NCI-H526 (cell line): ENCODE measurements around the gene CSHL1.

Experiments used
- DNase-seq, 2 experiments: peaks; one replicate each; lab custom pipeline; 2025; lab: John Stamatoyannopoulos, UW

Gene CSHL1

DNA sequence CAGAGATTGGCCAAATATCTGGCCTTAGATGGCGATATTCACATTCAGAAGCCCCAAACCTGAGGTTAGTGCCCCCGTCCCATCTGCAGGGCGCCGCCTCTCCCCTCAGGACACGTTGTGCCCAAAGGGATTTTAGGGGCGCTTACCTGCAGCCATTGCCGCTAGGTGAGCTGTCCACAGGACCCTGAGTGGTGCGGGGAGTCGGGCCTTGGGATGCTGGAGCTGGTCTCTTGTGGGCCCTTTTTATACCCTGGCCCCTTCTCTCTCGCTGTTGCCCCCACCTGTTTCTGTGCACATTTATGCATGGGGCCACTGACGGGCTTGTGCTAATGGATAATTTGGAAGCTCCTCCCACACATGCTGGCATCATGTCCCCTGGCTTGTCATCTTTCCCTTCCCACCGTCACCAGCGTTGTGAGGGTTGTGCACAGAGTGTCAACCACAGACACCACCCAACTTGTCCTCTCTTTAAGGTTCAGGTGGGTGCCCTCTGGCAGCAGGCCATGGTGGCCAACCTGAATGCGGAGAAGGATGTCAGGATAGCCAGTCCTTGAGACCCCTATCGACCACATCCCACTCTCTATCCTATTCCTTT, at the start of gene CSHL1:
Gene CSHL1, minus strand, starts transcription at position 218 of the 595 bp plus-strand sequence. Its CDS starts 62 bp downstream, at position 156.
- no peak for DNase-seq

DNA sequence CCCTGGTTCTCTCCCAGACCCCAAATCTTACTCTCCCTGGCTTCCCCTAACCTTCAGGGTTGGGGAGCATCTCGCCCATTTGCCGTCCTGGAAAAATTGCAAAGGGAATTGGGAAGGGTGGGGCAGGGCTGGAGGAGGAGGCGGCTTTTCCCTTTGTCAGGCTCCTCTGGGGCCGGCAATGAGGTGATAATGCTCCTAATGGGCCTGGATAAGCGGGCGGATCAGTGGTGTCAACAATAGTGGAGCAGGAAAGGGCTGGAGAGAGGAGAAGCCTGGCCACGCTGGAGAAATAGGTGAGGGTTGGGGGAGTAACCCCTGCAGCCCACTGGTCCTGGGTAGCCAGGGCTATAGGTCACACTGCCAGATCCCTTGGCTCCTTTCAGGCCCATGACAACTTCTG, 49.4 kb upstream of the CSHL1 start:
- no peak for DNase-seq

DNA sequence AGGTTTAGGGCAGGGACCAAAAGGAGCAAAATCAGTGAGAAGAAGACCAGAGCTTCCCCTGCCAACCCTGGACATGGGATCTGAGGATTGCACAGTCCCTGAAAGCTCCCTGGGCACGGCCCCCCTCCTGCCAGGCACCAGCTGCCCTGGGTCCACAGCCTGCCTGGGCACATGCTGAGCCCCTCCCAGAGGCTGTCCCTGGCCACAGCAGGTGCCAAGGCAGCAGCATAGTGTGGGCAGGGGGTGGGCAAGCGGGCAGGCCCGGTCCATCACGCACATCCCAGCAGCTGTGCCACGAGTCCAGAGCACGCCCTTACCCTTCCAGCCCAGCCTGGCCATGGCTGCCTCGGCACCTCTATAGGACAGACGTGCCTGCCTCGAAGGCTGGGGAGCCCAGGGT, 48.9 kb upstream of the CSHL1 start:
- no peak for DNase-seq

DNA sequence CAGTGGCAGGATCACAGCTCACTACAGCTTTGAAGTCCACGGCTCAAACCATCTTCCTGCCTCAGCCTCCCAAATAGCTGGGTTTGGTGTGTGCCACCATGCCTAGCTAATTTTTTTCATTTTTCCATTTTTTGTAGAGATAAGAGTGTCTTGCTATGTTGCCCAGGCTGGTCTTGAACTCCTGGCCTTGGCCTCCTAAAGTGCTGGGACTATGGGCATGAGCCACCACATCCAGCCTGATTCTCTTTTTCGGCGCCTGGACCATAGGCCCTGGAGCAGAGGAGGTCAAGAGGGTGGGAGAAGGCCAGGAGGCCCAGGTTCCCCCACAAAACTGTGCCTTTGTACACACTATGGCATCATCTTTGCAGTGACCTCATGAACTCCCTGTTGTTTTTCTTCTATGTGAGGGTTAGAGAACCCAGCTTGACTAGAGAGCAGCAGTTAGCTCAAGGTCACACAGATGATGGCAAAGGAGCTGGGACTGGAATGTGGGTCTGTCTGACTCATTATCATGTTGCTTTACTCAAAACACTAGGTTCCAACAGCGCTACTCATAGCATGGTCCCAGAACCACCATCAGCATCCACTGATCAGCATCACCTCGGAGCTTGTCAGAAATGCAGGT, 45.4 kb upstream of the CSHL1 start:
- no peak for DNase-seq

DNA sequence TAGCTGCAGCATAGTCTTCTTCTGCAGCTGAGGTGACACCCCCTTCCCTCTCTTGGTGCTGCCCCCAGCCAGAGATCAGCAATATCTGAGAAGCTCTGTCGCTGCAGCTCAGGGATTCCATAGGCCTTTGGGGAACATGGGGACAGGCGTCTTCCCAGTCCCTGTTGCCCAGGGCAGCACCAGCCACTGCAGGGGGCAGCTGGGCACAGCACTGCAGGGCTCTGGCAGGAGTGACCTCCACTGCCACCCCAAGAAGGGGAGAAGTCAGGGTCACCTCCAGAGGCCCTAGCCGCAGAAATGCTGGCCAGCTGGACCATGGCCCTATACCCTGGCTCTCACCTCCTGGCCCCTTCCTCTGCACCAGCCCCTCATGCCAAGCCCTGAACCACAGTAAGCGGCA, 44.7 kb upstream of the CSHL1 start:
- DNase-seq: no peak

DNA sequence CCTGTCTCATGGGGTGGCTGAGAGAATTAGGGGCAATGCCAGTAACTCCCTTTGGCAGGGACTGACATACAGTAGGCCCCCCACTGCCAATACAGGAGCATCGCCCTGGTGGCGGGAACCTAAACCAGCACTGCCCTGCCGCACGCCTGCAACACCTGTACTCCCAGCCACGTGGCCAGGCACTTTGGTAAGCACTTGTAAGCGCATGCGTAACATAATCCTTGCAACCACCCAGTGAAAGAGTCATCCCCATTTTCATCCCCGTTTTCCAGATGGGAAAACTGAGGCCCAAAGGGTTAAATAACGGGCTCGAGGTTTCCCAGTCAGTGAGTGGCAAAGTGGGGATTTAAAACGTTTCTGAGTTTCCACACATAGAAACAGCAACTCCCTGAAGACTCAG, 44.2 kb upstream of the CSHL1 start:
- DNase-seq: no peak

DNA sequence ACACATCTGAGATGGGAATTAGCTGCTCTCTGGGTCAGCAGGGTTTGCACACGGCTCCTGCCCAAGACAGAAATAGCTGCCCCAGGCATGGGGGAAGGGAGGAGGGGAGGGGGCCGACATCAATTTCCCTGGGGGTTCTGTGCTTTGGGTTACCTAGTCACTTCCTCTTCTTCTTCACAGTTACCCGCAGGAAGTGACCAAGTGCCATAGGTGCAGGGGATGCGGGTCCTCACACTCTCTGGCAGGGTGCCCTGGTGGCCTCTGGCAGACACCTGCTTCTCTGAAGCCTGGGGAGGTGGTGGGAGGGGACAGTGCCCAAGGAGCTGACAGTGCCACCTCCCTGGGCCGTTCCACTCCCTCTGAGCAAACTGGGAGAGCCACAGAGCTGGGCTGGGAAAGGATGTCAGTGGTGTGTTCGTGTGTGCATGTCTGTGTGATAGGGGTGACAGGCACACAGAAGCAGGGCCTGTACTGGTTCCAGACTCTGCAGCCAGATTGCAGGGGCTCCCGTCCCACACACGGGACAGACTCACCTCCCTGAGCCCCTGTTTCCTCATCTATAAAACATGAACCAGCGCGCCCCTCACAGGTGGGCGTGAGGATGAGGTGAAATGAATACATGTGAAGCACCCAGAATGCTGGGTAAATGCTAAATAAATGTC, 43.5 kb upstream of the CSHL1 start:
- DNase-seq: peak in 1 of 2 experiments; percentile 16

DNA sequence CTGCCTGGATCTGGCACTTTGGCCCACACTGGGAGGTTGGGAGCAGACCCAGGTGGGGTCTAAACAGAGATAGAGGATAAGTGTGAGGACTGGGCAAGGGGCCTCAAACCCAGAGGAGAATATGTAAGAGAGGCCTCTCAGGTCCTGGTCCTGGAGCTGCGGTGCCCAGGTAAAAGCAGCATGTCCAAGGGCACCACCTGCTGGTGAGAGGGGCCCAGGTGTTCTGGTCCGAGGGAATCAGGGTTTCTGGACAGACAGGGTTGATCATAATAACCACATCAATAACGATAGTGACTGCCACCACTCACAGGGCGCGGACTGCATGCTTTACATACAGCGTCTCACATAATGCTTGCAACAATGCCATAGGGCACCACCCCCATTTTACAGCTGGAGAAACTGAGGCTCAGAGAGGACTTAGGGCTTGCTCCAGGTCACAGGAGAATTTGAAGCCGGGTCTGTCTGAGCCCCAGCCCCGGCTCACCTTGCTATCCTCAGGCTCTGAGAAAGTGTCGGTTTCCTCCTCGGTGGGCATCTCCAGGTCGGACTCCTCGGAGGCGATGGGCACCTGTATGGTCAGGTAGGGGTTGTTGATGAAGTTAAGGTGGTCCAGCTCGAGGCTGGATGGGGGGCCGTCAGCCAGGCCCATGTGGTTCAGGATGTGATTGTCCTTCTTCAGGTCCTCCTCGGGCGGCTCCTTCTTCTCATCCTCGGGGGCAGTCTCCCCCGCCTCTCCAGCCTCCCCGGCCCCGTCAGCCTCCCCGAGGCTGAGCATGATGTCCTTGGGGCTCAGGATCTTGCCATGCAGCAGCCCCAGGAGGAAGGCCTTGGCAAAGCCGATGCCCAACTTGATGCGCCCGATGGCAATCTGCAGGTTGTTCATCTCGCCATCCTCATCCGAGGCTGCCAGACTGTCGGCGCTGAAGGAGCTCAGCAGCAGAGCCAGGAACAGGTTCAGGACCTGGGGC, 40.2 kb upstream of the CSHL1 start:
- peak; percentile 39 to 88 for DNase-seq

DNA sequence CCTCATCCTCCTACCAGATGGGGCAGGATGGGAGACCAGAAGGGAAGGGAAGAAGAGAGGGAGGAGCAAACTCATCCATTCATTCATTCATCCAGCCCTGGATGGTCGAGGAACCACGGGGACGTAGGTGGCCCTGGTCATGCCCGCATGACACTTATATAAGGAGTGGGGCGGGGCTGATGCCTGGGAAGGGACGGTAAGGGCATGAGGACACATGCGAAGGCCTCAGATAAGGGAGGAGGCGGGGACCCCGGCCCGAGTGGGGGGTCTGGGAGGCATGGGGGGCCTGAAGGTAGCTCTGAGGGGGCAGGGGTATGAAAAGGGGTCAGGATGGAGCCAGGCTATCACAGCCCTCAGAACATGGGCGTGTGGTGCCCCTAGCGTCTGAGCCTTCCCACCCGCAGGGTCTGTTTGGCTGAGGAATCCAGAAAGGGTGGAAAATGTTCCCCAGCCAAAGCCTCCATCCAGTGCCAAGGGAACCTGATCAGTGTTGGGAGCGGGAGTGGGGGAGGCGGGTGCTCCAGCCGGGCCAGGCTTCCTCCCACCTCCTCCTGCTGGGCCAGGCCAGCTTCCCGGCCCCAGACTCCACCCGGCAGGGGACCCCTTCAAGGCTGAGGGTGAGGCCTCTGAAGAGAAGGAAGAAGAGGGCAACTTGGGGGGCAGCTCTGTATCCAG, 38.7 kb upstream of the CSHL1 start:
- no peak for DNase-seq

DNA sequence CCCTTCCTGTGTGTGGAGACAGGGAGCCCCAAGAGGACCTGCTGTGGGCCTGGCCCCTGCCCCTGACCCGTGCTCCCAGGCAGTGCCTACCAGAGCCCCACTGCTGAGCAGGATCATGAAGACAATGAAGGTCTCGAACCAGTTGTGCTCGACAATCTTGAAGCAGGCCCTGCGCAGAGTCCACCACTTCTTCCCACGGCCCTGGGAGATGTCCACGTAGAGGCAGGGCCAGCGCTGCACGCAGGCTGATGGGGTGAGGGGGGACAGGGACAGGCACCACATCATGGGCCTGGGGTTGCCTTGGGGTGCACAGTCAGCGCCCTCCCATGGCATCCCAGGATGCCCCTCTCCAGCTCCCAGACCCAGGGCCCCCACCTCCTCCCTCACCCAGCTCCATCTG, 37.5 kb upstream of the CSHL1 start:
- DNase-seq: no peak

DNA sequence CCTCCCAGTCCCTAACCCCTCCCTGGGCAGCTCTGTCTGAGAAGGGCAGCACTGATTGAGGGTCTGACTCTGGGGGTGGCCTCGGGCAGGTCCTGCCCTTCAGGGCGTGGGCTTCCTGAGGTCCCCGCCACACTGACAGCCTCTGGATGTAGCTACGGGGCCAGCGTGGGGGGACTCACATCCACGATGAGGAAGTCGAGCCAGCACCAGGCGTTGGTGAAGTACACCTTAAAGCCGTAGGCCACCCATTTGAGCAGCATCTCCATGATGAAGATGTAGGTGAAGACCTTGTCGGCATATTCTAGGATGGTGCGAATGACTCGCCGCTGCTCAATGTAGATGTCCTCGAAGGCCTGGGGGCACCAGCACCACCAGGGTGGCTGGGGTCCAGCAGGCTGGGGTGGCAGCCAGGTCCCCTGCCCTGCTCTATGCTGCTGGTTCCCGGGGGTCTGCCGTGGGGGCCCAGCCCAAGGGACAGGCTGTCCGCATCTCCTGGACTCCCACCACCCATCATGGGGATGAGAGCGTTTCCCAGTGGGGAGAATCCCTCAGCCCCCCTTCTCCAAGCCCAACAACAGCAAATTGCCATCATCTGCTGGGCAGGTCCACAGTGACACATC, 36.8 kb upstream of the CSHL1 start:
- DNase-seq: no peak

DNA sequence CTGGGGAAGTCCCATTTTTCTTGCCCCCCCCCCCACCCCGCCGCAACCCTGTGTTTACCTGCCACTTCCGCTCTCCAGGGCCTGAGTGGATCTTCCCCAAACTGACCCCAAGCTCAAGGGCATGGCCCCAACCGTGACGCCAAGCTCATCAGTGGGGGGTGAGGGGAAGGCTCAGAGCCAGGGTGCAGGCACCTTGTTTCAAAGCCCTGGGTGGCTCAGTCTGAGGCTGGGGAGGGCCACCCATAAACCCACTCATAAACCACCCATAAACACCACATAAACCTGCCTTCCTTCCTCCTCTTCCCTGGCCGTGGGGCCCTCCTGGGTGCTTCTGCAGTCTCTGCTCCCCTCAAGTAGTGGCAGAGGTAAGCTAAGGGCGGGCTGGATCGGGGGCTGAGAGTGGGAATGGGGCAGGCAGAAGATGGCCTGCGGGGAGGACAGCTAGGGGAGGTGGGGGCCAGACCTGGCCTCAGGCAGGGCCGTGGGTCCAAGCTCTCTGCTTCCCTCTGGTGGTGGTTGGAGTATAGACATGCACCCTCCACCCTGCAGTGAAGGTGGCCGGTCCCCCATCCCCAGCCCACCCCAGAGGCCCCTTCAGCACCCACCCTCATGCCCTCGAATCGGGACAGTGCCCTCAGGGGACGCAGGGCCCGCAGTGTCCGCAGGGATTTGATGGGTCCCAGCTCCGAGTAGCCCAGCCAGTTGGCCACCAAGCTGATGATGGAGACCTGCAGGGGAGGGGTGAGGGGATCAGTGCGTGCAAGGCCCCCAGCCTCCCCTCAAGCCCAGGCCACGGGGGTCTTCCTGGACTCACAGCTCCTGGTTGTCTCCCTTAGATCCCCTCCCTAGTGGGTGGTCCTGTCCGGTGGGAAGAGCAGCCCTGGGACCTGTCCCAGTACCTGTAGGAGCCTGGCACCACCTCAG, 35.6 kb upstream of the CSHL1 start:
- peak in 1 of 2 experiments; percentile 61 for DNase-seq

DNA sequence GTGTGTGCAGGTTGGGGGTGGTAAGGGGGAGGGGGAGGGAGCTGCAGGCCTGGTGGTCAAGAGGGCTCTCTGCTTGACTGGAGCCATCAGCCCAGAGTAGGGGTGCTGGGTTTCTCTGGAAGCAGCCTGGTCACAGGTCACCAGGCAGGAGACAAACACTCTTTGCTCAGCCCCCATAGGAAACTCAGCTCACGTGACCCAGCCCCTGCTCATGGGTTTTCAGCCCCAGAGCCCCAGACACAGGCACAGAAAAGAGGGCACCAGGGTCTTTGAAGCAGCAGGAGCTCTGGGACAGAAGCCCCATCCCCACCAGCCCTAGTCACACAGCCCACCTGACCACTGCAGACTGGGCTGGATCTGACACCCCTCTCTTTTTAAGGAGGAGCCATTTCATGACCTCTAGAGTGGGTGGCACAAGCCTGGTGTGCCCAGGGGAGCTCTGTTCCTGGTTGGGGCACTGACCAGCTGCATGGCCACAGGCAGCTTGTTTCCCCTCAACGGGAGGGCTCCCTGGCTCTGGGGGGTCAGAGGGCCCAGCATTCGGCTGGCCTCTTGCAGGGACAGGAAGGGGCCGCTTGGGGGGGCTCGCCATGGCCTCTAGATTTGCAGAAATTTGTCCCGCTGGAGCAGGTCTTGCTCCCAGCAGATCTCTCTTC, 34.9 kb upstream of the CSHL1 start:
- no peak for DNase-seq

DNA sequence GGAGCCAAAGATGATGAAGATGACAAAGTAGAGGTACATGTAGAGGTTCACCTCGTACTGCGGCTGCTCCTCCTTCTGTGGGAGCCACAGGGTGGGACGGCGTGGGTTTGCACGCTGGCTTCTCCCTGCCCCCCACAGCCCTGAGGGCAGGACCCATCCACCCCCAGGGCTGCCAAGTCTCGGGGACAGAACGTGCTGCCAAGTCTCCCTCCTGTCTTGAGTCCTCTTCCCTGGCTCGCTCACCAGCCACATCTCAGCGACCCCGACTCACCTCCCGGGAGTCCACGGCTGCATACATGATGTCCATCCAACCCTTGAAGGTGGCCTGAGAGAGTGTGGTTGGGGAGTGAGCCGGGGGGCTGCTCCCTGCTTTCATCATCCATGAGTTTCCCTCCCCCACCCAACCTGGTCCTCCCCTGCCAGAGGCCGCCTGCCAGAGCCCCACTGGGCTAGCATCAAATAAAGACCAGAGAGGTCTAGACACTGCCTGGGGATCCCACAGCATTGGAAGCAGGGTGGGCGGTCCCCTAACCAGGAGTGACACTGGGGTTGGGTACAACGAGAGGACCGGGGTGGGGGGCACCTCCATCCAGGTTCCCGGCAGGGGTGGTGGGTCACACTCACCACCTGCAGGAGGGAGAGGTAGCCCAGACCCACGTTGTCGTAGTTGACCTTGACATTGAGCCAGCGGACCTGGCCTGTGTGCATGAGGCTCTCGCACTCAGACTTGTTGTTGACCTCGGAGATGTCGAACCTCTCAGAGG, 33.9 kb upstream of the CSHL1 start:
- no peak for DNase-seq

DNA sequence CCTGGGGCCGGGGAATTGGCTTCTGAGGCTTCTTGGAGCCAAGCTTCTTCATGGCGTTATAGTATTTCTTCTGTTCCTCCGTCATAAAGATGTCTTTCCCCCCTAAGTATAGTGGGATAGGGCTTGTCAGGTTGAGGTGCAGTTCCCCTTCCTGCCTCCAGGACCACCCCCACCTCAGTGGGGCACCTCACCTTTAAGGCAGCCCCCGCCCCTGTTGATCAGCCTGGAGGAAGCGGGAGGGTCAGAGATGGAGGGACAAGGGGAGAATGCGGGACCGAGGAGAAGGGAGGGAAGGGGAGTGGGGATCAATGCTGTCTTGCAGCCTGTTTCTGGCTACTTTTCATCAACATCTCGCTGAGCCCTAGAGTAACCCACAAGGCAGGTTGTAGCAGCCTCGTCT, 32.7 kb upstream of the CSHL1 start:
- no peak for DNase-seq

DNA sequence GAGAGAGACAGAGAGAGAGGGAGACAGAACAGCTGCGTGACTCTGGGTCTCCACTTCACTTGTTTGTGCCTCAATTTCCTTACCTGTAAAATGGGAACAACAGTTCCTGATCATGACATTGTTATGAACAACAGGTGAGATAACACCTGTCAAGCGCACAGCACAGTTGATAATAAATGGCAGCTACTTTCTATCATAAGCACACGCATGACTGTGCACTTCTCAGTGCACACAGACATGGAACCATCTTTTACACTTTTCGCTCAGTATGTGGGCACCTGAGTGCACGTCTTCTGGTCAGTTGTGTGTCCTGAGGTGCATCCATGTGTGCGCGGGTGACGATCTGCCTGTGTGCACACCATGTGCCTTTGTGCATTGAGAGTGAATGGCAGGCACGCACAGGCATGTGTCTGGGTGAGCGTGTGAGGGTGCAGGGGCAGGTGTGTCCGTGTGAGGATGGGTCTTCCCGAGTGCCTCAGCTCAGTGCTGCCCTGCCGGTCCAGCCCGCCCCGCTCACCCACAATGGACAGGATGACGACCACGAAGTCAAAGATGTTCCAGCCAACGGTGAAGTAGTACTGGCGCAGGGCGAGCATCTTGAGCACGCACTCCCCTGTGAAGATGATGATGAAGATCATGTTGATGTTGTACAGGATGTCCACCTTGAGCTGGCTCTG, 31.4 kb upstream of the CSHL1 start:
- DNase-seq: no peak

DNA sequence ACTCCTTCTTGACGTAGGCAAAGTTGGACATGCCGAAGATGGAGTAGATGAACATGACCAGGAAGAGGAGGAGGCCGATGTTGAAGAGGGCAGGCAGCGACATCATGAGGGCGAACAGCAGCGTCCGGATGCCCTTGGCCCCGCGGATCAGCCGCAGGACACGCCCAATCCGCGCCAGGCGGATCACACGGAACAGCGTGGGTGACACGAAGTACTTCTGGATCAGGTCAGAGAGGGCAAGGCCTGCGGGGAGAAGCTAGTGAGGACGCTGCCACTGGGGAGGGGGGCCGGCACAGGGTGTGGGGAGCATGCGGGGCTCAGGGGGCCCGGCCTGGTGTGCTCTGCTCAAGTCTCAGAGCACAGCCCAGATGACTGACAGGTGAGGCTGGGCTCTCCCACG, 30.7 kb upstream of the CSHL1 start:
- DNase-seq: no peak

DNA sequence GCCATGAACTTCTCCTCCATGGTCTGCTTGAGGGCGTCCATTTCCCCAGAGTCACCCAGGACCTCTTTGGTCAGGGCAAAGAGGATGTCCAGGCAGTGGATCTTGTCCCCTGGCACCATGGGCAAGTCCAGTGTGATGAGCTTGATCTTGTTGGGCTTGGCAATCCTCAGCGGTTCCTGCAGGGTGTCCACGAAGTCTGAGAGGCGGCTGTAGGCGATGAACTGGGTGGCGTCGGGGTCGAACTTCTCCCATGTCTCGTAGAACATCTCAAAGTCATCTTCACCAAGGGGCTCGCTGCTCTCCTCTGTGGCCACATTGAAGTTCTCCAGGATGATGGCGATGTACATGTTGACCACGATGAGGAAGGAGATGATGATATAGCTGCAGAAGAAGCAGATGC, 30.1 kb upstream of the CSHL1 start:
- no peak for DNase-seq
